HUES48 (cell line): ENCODE results near the gene BTBD8.
"Not testable (repeated sequence)": the region's sequence is repeated elsewhere in the genome, so short reads cannot be mapped to it uniquely, and the experiment has no call there.

Experiments used
- H3K27ac ChIP-seq: one replicate; pipeline ENCODE4 v1.7.0; 2013; ENCODE audit warnings: low read depth, low read length, inconsistent platforms
- H3K27me3 ChIP-seq: 2 replicates; pipeline ENCODE4 v1.6.1; 2013; ENCODE audit warnings: mild to moderate bottlenecking, low read length; ENCODE audit not compliant: control insufficient read depth, insufficient read depth
- H3K36me3 ChIP-seq: 2 replicates; pipeline ENCODE4 v1.6.1; 2013; ENCODE audit warnings: low read length; ENCODE audit not compliant: control insufficient read depth, insufficient read depth
- H3K4me1 ChIP-seq: 2 replicates; pipeline ENCODE4 v1.6.1; 2013; ENCODE audit warnings: mild to moderate bottlenecking, low read length; ENCODE audit not compliant: control insufficient read depth, insufficient read depth
- H3K4me3 ChIP-seq: 2 replicates; pipeline ENCODE4 v1.5.1; 2013; ENCODE audit warnings: mild to moderate bottlenecking, low read depth, low read length
- H3K9ac ChIP-seq: 2 replicates; pipeline ENCODE4 v1.6.1; 2013; ENCODE audit warnings: mild to moderate bottlenecking, low read depth, low read length, moderate library complexity
- H3K9me3 ChIP-seq: 2 replicates; pipeline ENCODE4 v1.6.1; 2013; ENCODE audit warnings: low read length; ENCODE audit not compliant: control insufficient read depth, insufficient read depth

The BTBD8 gene

GRCh38 chr1:92066321-92066720 is 13.8 kb upstream of the BTBD8 start:
- no peak overlapping the region for H3K9ac ChIP-seq
- no peaks in the 10 kb centered on the region for H3K9me3 ChIP-seq
- no peaks in the 10 kb centered on the region for H3K27me3 ChIP-seq
- H3K36me3 ChIP-seq = no peaks in the 10 kb centered on the region
- H3K27ac ChIP-seq = no peak overlapping the region
- no peaks in the 10 kb centered on the region for H3K4me1 ChIP-seq
- H3K4me3 ChIP-seq = no peak overlapping the region

- Histone ChIP-seq H3K36me3 (no peaks in the 10 kb centered on the region), H3K4me1 (no peaks in the 10 kb centered on the region), H3K27me3 (no peaks in the 10 kb centered on the region), H3K4me3 (no peak overlapping the region), H3K9me3 (no peaks in the 10 kb centered on the region), H3K9ac (no peak overlapping the region), H3K27ac (no peak overlapping the region)
These were observed 9.3 kb upstream of the BTBD8 start for GRCh38 chr1:92070892-92071291.

DNA sequence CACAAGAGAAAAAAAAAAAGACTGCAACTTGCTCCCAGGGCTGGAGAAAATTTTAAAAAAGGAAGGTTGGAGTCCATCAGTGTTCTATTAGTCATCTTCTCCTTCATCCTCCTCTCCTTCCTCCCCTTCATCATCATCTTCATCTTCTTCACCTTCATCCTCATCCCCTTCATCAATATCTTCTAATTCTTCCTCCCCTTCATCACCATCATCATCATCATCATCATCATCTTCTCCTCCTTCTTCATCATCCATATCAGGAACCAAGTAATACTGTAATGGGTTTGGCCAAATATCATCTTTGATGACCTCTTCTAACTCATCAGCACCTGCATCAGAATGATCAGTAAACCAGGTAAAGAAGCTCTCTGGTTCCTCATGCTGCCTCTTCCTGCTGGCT is 5.7 kb upstream of the BTBD8 start:
- not testable (repeated sequence) for H3K9me3 ChIP-seq, H3K4me3 ChIP-seq, H3K36me3 ChIP-seq, H3K4me1 ChIP-seq, H3K9ac ChIP-seq, H3K27ac ChIP-seq, H3K27me3 ChIP-seq

- H3K27me3 ChIP-seq = no peaks in the 10 kb centered on the region
- H3K36me3 ChIP-seq = no peaks in the 10 kb centered on the region
- H3K4me3 ChIP-seq = no peak within 1 kb of the TSS
- H3K9ac ChIP-seq = no peak within 1 kb of the TSS
- no peak within 1 kb of the TSS for H3K27ac ChIP-seq
- H3K9me3 ChIP-seq = no peaks in the 10 kb centered on the region
- no peaks in the 10 kb centered on the region for H3K4me1 ChIP-seq
These were observed 4.8 kb upstream of the BTBD8 start, which contains the start of gene SETSIP for GRCh38 chr1:92075311-92075710. SETSIP (minus strand) TSS chr1:92075411; CDS start chr1:92075411, 0 bp downstream.

DNA sequence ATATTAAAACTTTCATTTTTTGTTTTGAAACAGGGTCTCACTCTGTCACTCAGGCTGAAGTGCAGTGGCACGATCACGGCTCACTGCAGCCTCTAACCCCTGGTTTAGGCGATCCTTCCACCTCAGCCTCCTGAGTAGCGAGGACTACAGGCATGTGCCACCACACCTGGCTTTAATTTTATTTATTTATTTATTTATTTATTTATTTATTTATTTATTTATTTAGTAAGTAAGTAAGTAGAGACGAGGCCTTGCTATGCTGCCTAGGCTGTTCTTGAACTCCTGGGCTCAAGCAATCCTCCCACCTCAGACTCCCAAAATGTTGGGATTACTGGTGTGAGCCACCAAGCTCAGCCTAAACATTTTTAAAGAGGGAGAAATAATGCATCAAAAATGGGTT is 3.8 kb upstream of the BTBD8 start:
- no peaks in the 10 kb centered on the region for H3K36me3 ChIP-seq
- H3K27ac ChIP-seq = no peak overlapping the region
- H3K4me1 ChIP-seq = no peaks in the 10 kb centered on the region
- H3K9me3 ChIP-seq = no peaks in the 10 kb centered on the region
- H3K27me3 ChIP-seq = no peaks in the 10 kb centered on the region
- H3K4me3 ChIP-seq = no peak overlapping the region
- no peak overlapping the region for H3K9ac ChIP-seq

DNA sequence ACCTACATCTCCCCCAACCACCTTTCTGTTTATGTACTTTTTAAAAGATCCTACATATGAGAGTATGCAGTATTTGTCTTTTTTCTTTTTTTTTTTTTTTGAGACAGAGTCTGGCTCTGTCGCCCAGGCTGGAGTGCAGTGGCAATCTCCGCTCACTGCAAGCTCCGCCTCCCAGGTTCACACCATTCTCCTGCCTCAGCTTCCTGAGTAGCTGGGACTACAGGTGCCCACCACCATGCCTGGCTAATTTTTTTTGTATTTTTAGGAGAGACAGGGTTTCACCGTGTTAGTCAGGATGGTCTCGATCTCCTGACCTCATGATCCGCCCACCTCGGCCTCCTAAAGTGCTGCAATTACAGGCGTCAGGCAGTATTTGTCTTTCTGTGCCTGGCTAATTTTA is 2.1 kb upstream of the BTBD8 start:
- not testable (repeated sequence) for H3K36me3 ChIP-seq, H3K27ac ChIP-seq, H3K9ac ChIP-seq, H3K9me3 ChIP-seq, H3K27me3 ChIP-seq, H3K4me1 ChIP-seq, H3K4me3 ChIP-seq

- Histone ChIP-seq H3K4me1 (no peaks in the 10 kb centered on the region), H3K9me3 (no peaks in the 10 kb centered on the region), H3K36me3 (no peaks in the 10 kb centered on the region), H3K27ac (peak overlapping the region; percentile 93), H3K4me3 (peak overlapping the region; percentile 70), H3K9ac (no peak overlapping the region), H3K27me3 (no peaks in the 10 kb centered on the region)
These were observed 704 bp upstream of the BTBD8 start for GRCh38 chr1:92079441-92079840.

DNA sequence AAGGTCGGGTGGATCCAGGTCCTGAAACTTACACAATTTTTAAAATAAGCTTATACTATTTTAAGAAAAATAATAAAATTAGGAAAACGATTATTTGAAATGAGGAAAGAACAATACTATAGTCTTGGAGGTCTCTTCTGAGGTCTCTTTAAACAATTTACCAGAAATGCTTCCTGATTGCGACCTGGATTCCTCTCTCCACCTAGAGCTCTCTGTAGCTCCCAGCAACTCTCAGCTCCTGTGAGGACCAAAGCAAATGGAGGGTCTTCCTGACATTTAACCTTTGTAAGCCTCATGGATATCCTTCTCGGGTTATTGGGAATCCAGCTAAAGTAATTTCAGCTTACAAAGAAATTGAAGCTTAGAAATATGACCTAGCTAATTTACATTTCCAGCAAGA is 886 bp downstream of the BTBD8 start:
- Histone ChIP-seq H3K36me3 (no peaks in the 10 kb centered on the region), H3K4me3 (peak overlapping the region; percentile 70), H3K27me3 (no peaks in the 10 kb centered on the region), H3K9ac (peak overlapping the region; percentile 72), H3K9me3 (peaks cover 11% of the 10 kb centered on the region; the same call in 1 of the 2 replicates), H3K27ac (peak overlapping the region; percentile 93), H3K4me1 (no peaks in the 10 kb centered on the region)

DNA sequence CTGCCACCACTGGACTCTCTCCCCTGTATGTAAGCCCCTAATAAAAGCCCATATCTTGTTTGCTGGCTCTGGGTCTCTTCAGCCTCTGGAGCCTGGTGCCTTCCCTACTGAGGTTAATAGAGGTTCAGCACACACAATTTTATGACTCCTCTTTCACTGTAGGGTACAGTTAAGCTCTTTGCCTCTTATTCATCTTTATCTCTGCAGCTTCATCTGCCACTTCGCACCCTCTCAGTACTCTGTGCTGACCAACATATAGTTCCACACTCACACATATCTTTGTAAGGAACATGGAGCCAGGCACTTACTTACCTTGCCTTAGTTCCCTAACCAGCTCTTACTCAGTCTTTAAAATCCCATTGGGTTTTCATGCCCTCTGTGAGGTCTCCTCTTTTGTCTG is 4.5 kb downstream of the BTBD8 start:
- no peaks in the 10 kb centered on the region for H3K4me1 ChIP-seq
- no peaks in the 10 kb centered on the region for H3K27me3 ChIP-seq
- no peak overlapping the region for H3K4me3 ChIP-seq
- H3K27ac ChIP-seq = no peak overlapping the region
- no peak overlapping the region for H3K9ac ChIP-seq
- peaks cover 19% of the 10 kb centered on the region for H3K9me3 ChIP-seq
- H3K36me3 ChIP-seq = no peaks in the 10 kb centered on the region

DNA sequence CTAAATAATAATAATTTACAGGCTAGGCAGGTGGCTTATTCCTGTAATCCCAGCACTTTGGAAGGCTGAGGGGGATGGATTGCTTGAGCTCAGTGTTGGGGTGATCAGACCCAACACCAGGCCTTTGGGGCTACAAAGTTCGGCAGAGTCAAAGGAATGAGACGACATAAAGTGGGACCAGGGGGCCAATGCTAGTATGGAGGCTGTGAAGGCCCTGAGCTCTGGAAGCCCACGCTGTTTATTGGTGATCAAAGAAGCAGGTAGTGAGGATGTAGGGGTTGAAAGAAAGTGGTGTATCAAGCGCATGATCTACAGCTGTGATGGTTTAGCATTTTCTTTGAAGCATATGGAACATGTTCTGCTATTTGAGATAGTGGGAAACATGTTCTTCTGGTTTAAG is 5.6 kb downstream of the BTBD8 start:
- H3K9ac ChIP-seq = no peak overlapping the region
- no peaks in the 10 kb centered on the region for H3K4me1 ChIP-seq
- H3K27ac ChIP-seq = no peak overlapping the region
- no peaks in the 10 kb centered on the region for H3K36me3 ChIP-seq
- no peaks in the 10 kb centered on the region for H3K27me3 ChIP-seq
- H3K9me3 ChIP-seq = peaks cover 19% of the 10 kb centered on the region
- H3K4me3 ChIP-seq = no peak overlapping the region

DNA sequence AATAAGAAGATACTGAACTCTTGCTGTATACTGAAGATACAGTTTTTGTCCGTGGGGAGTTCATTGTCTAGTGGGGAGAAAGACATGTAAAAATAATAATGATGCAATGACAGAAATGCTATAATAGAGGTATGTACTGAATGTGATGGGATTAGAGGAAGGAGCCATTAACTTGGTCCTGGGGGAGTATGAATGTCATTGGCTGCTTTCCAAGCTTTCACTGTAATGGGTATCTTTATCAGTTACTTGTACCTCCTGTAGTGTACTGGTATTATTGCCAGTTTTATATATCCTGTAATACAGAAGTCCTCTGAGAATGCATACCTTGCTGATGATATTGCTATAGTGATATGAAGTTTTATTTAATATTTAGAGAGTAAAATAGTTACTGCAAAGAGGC is 7.4 kb downstream of the BTBD8 start:
- H3K4me1 ChIP-seq = no peaks in the 10 kb centered on the region
- H3K4me3 ChIP-seq = no peak overlapping the region
- no peaks in the 10 kb centered on the region for H3K27me3 ChIP-seq
- H3K9ac ChIP-seq = no peak overlapping the region
- H3K27ac ChIP-seq = no peak overlapping the region
- H3K36me3 ChIP-seq = no peaks in the 10 kb centered on the region
- H3K9me3 ChIP-seq = peaks cover 19% of the 10 kb centered on the region

DNA sequence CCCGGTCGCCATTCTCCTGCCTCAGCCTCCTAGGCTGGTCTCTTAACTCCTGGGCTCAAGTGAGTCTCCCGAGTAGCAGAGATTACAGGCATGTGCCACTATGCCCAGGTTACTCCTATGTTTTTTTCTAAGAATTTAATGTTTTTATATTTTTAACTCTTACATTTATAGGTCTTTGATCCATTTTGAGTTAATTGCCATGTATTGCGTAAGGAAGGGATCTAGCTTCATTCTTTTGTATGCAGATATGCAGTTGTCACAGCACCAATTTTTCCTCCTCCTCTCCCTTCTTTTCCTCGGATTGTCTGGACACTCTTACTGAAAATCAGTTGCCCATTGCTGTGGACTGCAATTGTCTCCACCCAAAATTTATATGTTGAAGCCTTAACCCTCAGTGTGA is 11.5 kb downstream of the BTBD8 start:
- Histone ChIP-seq H3K9ac (no peak overlapping the region), H3K4me1 (no peaks in the 10 kb centered on the region), H3K27ac (no peak overlapping the region), H3K4me3 (no peak overlapping the region), H3K27me3 (no peaks in the 10 kb centered on the region), H3K36me3 (no peaks in the 10 kb centered on the region), H3K9me3 (peaks cover 2% of the 10 kb centered on the region)
